Measurements from ENCODE around the gene TLR3. TPM values are rescaled to one million over a fixed set of nuclear protein-coding genes. Genes with fewer than 3 reads are reported as not detected.
"Not testable (repeated sequence)": the region's sequence is repeated elsewhere in the genome, so short reads cannot be mapped to it uniquely, and the experiment has no call there.

TLR3 gene
- polyA plus RNA-seq, 4 donors, result 12.4 to 17.1 (median 13.3) TPM

DNA sequence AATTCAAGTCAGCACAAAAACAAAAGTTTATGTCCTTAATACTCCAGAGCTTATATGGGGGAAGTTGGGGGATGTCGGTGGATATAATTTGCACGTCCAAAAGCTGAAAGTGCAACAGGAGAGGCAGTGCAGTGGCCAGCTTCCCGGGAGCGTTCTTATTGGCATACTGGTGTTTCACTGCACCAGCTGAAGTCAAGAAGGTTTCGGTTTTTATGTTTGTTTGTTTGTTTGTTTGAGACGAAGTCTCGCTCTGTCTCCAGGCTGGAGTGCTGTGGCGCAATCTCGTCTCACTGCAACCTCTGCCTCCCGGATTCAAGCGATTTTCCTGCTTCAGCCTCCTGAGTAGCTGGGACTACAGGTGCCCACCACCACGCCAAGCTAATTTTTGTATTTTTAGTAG lies 28.6 kb upstream of the TLR3 start:
- DNase-seq (ENCODE audit: low read depth in 4 of 4, low spot score in 3 of 4), result no peak

DNA sequence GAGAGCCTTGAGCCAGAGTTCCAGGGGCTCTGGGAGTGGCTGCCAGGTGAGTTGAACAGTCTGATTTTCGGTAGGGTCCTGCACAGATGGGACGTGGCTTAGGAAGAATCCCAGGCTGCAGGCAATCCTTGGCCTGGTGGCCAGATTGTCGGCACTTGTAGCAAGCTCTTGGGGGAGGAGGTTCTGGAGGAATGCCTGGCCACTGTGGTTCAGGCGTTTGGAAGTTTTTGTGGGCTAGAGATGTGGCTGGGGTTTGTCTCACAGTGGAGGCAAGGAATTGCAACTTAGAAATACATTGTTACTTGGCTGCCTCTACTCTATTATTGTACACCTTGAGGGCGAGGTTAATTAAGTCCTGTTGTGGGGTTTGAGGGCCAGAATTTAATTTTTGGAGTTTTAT lies 21.5 kb upstream of the TLR3 start:
- not testable (repeated sequence) for DNase-seq (ENCODE audit: low read depth in 4 of 4, low spot score in 3 of 4)

DNA sequence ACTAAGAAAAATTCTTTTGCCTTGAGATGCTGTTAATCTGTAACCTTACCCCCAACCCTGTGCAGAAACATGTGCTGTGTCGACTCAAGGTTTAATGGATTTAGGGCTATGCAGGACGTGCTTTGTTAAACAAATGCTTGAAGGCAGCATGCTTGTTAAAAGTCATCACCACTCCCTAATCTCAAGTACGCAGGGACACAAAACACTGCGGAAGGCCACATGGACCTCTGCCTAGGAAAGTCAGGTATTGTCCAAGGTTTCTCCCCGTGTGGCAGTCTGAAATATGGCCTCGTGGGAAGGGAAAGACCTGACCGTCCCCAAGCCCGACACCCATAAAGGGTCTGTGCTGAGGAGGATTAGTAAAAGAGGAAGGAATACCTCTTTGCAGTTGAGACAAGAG lies 18.8 kb upstream of the TLR3 start:
- not testable (repeated sequence) for DNase-seq (ENCODE audit: low read depth in 4 of 4, low spot score in 3 of 4)

DNA sequence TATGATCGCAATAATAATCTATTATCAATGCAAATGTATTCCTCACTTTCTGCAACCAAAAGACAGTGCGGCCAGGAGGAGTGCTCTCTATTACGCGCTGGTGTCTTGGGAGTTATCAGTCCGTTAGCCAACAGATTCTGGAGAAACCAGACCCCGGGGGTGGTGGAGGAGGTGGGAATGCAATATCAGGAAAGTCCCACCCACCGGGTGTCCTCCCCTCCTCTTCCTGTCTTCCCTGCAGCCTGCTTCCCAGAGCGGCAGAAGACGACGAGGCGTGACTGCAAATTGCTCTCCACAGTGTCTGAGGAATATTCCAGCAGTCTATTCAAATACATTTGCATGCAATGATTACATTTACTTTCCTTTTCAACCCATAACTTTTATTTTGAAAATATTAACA lies 17.9 kb upstream of the TLR3 start:
- DNase-seq (ENCODE audit: low read depth in 4 of 4, low spot score in 3 of 4), result no peak

DNA sequence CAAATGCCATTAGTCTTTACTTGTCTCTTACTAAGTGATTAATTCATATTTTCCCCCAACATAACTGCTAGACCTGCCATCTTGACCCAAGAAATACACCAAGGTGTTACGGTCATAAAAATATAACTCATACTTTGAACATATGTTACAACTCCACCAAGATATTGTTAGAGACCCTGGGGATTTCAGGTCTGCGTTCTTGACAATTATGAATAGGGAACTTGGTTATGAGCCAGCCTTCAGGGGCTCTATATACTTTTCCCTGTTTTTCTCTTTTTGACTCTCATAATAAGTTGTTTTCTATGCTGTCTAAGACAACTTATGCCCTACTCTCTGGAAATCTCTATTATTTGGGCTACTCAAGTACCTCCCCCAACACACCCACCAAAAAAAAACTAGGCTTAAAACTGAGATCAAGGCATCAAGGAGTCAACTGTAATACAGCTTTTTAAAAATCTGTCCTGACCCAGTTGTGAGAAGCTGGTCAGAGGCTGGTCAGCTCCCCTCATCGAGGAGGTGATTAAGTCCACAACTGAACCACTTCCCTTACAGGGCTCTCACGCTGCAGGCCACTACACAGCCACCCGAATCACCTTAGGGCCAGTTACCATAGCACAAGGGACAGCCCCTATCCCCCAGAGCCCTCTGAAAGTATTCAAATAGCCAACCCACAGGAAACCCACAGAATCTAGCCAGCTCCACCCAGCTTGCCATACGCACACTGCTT lies 10.5 kb upstream of the TLR3 start:
- DNase-seq (ENCODE audit: low read depth in 4 of 4, low spot score in 3 of 4), result no peak

DNA sequence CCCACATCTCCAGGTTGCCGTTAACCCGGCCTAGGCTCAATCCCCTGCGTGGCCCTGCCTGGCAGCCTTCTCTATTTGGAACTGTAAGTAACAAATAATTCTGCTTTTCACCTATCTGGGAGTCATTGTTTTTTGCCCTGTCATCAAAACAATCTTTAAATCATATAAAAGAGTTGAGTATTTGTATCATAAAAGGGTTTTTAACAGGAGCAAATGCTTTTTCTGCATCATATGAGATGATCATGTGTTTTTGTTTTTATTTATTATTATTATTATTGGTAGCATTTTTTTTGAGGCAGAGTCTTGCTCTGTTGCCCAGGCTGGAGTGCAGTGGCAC lies 10.0 kb upstream of the TLR3 start:
- no peak for DNase-seq (ENCODE audit: low read depth in 4 of 4, low spot score in 3 of 4)

DNA sequence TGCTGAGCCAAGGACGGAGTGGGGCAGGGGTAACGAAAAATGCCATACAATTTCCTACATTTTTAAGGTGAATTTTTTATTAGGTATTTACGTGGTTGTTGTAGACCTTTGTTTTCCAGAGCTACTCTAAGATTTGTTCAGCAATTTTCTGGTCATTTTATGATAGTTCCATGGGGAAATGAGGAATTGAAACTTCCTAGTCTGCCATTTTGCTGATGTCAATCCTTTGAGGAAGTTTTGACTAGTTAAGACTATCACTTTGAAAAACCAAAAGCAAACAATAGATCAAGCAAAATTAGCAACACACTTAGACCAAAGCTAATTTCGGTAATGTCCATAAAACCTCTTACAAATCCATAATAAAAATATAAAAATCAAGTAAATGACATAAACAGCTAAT lies 7.0 kb upstream of the TLR3 start:
- DNase-seq (ENCODE audit: low read depth in 4 of 4, low spot score in 3 of 4), result no peak

DNA sequence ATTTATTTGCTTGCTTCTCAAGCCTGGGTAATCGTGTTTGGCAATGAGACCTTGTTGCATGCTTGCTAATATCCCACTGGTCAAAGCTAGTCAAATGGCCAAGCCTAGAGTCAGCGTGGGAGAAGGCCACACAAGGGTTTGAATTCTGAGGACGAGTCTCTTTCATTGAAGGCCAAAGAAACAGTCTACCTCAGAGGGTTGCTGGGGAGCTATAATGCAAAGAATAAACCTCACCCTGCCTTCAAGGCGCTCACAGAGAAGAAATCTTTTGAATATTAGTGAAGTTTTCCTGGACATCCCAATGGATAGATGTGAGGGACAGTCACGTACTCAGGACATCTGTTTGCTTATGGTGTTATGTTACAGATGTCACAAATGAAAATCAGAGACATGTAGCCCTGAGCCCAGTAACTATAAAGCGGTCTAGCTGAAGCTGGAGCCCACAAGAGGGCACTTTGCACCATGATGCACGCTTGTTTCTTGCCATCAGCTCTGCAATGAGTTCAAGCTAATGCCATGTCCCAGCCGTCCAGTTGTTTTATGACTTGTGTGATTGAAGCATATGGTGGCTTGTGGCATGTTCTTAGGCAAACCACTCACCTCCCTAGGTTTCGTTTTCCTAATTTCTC lies 1.1 kb upstream of the TLR3 start:
- DNase-seq (ENCODE audit: low read depth in 4 of 4, low spot score in 3 of 4), result peak; percentile 22 to 60 (median 34)

DNA sequence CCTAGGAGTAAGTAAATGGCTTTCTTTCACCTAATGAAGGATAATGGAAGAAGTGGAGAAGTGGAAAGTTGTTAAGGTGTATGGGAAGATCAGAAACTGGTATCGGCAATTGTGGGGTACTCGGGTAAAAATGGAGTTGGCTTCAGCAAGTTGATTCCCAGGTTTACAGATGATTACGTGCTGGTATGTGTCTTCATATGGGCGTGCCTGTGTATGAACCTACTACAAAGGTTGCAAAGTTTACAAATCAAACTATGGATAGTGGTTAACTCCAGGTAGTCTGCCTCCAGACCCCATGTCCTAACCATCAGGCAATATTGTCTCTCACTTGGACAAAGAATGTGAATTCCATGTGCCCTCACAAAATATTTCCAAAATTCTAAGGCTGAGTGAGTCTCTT lies 773 bp downstream of the TLR3 start:
- no peak for DNase-seq (ENCODE audit: low read depth in 4 of 4, low spot score in 3 of 4)

DNA sequence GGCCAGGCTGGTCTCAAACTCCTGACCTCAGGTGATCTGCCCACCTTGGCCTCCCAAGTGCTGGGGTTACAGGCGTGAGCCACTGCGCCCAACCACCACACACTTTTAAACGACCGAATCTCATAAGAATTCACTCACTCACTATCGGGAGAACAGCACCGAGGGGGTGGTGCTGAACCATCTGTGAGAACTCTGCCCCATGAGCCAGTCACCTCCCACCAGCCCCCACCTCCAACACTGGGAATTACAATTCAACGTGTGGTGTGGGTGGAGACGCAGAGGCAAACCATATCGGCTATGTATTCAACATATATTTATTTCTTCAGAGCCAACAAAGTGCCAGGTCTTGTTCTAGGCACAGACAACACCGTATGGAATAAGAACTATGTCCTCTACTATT lies 3.6 kb downstream of the TLR3 start:
- DNase-seq (ENCODE audit: low read depth in 4 of 4, low spot score in 3 of 4), result no peak

DNA sequence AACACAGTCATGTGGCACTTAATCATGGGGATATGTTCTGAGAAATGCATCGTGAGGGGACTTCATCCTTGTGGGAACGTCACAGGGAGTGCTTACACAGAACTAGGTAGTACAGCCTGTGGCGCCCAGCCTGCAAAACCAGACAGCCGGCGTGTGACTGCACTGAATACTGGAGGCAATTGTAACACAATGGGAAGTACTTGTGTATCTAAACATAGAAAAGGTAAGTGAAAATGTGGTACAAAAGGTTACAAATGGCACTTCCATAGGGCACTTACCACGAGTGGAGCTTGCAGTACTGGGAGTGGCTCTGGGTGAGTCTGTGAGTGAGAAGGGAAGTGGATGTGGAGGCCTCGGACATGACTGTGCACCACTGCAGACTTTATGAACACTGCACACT lies 5.2 kb downstream of the TLR3 start:
- DNase-seq (ENCODE audit: low read depth in 4 of 4, low spot score in 3 of 4), result no peak

DNA sequence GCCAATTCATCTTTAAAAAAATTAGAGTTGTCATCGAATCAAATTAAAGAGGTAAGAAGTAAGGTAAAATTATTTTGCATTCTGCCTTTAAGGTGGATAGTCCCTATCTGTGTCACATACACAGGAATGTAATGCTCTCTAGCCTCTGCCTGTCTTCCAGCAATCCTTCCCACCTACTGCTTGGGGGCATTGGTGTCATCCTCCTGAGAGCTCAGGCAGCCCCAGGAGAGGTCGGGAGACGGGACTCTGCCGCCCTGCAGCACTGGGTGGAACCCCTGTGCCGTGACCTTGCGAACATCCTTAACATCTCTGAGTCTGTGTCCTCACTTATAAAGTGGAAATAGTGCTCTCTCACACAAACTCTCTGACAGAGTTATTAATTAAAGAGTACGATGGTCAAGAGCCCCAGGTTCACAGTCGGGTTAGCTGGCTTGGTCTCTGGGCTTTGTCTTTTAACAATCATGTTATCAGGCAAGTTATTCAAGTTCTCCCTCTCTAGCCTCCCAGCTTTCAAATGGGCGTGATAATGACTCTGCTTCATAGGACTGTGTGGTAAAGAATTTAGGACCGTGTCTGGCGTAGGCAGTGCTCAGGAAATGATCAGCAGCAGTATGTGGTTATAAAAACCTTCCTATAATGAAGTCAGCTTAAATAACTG lies 10.2 kb downstream of the TLR3 start:
- no peak for DNase-seq (ENCODE audit: low read depth in 4 of 4, low spot score in 3 of 4)

DNA sequence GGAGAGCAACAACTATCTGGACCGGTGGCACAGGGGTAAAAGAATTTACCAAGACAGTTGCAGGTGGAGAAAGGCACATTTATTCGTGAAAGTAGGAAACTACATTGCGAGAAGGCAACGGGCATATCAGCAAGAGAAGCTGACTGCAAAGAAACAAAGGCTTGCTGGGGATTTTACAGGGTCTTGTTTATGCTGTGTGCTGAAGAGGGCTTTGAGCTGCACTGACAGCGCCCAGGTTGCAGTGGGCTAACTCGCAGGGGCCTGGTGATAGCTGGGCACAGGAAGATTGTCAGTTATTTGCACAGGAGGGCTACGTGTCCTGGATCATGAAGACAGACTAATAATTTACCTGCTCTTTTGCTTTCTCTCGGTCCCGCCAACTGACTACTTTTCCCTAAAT lies 10.7 kb downstream of the TLR3 start:
- no peak for DNase-seq (ENCODE audit: low read depth in 4 of 4, low spot score in 3 of 4)

DNA sequence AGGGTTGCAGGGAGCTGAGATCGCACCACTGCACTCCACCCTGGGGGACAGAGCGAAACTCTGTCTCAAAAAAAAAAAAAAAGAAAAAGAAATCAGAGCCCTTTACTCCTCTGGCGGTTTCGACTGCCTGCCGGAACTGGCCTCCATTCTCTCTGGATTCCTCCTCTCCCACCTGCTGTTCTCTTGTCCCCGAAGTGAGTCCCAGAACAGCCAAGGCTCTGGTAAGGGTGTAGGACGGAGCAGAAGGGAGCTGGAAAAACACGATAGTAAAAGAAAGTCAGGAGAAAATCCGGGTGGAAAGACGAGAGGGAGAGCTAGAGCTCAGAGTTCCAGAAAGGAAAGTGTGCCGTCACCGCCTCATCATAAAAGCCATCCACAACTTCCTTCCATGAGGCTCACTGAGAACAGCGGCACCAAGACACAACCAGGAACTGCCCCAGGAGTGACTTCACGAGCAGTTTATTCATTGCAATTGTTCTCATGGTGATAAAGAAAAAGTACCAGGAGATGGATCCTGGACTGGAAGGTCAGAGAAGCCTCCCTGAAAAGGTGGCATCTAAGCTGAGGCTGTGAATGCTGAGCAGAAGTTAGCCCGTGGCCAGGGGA lies 12.3 kb downstream of the TLR3 start:
- no peak for DNase-seq (ENCODE audit: low read depth in 4 of 4, low spot score in 3 of 4)

DNA sequence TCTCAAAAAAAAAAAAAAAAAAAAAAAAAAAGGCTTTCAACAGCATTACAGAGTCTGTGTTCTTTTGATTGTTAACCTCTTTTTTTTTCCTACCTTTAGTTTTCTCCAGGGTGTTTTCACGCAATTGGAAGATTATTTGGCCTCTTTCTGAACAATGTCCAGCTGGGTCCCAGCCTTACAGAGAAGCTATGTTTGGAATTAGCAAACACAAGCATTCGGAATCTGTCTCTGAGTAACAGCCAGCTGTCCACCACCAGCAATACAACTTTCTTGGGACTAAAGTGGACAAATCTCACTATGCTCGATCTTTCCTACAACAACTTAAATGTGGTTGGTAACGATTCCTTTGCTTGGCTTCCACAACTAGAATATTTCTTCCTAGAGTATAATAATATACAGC lies 13.3 kb downstream of the TLR3 start:
- no peak for DNase-seq (ENCODE audit: low read depth in 4 of 4, low spot score in 3 of 4)

DNA sequence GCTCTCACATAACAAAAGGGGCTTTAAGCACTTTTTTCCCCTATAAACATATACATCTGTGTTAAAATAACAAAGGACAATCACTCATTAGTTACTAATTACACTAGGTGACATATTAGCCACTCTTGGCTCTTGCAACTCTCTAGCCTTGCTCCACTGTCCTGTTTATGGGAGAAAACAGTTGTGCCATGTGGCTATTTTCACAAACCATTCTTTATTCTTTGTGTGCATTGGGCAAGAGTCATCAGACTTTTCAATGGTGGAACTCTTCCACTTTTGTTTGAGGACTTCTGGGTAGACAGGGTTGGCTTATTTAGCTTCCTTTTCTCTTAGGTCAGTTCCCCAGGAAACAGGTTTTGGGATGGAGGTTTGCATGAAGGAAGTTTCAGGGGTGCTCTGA lies 19.6 kb downstream of the TLR3 start:
- DNase-seq (ENCODE audit: low read depth in 4 of 4, low spot score in 3 of 4), result no peak

DNA sequence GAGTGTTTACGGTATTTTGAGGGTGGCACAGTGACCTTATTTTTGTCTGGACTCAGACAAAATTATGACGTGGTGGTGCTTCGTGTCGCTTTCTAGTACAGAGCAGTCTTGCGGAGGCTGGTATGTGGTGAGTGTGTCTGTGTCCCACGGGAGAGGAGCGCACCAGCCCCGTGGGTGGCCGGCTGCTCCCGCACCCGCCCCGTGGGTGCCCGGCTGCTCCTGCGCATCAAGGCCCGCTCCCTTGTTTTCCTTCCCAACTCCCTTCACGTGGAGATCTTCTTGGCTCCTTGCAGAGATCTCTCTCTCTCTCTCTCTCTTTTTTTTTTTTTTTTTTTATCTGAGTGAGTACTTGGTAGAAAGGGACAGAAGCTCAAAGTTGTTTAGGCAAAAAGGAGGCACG lies 23.3 kb downstream of the TLR3 start:
- no peak for DNase-seq (ENCODE audit: low read depth in 4 of 4, low spot score in 3 of 4)

DNA sequence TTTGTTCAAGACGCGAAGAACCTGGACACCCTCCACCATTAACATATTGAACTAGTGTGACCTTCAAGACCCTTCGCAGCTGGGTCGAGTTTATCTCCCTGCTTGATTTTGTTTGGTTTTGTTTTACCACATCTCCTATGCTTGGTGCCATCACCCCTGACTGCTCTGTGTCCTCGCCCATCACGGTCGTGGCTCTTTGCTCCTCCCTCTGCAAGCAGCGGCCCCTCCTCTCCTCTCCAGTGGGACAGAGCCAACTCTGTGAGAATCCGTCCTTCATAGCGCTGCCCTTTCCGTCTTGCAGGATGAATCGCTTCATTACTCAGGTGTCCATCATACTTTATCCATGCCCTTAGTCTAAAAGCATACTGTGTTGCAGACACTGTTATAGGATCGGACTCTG lies 26.4 kb downstream of the TLR3 start:
- DNase-seq (ENCODE audit: low read depth in 4 of 4, low spot score in 3 of 4), result no peak

DNA sequence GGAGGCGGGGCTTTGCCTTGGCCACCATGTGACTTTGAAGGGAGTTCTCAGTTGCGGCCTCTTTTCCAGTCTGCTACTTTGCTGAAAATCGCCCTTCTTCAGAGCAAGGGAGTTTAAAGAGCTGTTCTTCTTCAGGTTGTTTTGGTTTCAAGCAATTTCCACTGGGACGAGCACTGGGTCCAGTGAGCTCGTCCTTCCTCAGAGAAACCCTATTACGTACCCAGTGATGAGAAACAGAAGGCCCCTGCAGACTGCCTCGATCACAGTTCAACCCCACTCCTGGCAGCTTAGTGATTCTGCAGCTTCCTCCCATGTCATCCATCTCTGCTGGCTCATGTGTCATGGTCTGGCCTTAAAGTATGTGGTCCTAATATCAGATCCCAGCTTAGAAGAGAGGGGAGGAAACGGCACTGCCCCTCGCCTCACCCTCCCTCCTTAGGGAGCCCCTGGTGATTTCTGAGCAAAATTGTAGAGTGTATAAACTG lies 27.8 kb downstream of the TLR3 start:
- no peak for DNase-seq (ENCODE audit: low read depth in 4 of 4, low spot score in 3 of 4)

DNA sequence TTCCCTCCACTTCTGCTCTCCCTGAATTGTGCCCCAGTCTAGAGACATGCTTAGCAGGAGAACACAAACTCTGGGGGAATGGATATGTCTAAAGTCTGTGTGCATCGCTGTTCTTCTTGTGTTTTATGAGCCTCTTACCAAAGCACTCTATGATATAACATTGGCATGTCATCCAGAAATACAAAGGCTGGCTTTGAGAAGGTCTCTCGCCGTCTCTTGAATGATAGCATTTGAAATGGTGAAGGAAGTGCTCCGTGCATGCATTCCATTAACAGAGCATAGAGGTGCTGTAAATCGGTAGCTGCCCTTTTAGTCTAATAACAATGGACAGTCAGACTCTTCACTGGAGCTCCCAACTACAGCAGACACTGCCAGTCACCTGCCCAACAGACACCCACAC lies 28.4 kb downstream of the TLR3 start:
- no peak for DNase-seq (ENCODE audit: low read depth in 4 of 4, low spot score in 3 of 4)

DNA sequence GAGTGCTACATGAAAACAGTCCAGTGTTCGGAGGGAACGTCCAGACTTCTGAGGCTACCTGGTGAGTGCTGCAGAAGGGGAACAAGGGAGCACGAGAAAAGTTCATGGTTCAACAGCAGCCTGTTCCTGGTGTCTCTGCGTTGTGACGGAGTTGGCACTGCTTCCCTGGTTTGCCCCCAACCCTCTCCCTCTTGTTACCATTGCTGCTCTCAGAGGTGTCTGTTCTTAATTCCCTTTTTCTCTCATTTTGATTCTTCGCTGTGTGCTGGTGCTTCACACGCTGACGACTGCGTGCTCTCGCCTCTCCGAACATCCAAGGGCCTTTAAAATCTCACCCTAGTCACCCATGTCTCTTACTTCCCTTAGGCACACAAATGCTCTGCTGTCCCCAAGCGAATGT lies 34.0 kb downstream of the TLR3 start:
- no peak for DNase-seq (ENCODE audit: low read depth in 4 of 4, low spot score in 3 of 4)
